ENCODE results near the gene TSPAN18. TPM values are rescaled to one million over a fixed set of nuclear protein-coding genes. Genes with fewer than 3 reads are reported as not detected.

Gene TSPAN18
- polyA plus RNA-seq, 1 of the 3 experiments (the other 2 are of a cell fraction): 0.72 TPM

GRCh38 chr11:44817207-44817949 lies 90.6 kb downstream of the TSPAN18 start:
- H3F3A ChIP-seq (replicated peaks; ENCODE audit: insufficient read depth): no peaks in the 10 kb centered on the region
- ChIA-PET POLR2A (no interaction called here), CTCF (interaction anchor here (1.3 to 2.0 kb wide), 2 partner anchors 11 to 195 kb away, joined by 5 to 6 read pairs; no protein-coding TSS in a partner anchor)
- H3K9me3 ChIP-seq: no peaks in the 10 kb centered on the region
- H3K9ac ChIP-seq: no peak overlapping the region
- TF ChIP-seq EZH2phosphoT487 (IDR thresholded peaks at IDR 0.05; ENCODE audit: borderline replicate concordance, low read depth) (no peak), MXI1 (IDR thresholded peaks at IDR 0.05; ENCODE audit: low read depth, low read length) (no peak), SIN3A (IDR thresholded peaks at IDR 0.05; ENCODE audit: borderline replicate concordance, low read depth, low read length) (no peak), POLR2AphosphoS5 (IDR thresholded peaks at IDR 0.05; ENCODE audit: low read depth, low read length) (no peak), USF2 (IDR thresholded peaks at IDR 0.05; ENCODE audit: borderline replicate concordance, low read depth, low read length) (no peak), SMC3 (IDR thresholded peaks at IDR 0.05; ENCODE audit: low read depth, low read length) (no peak), RAD21 (IDR thresholded peaks at IDR 0.05; ENCODE audit: low read length) (no peak), PBX3 (IDR thresholded peaks at IDR 0.05) (no peak), NFIC (IDR thresholded peaks at IDR 0.05; ENCODE audit: borderline replicate concordance) (no peak), FOXM1 (IDR thresholded peaks at IDR 0.05; ENCODE audit: low read depth) (no peak), TAF1 (IDR thresholded peaks at IDR 0.05; ENCODE audit: borderline replicate concordance, low read depth, low read length) (no peak)
- TF ChIP-seq, protein P1, sequence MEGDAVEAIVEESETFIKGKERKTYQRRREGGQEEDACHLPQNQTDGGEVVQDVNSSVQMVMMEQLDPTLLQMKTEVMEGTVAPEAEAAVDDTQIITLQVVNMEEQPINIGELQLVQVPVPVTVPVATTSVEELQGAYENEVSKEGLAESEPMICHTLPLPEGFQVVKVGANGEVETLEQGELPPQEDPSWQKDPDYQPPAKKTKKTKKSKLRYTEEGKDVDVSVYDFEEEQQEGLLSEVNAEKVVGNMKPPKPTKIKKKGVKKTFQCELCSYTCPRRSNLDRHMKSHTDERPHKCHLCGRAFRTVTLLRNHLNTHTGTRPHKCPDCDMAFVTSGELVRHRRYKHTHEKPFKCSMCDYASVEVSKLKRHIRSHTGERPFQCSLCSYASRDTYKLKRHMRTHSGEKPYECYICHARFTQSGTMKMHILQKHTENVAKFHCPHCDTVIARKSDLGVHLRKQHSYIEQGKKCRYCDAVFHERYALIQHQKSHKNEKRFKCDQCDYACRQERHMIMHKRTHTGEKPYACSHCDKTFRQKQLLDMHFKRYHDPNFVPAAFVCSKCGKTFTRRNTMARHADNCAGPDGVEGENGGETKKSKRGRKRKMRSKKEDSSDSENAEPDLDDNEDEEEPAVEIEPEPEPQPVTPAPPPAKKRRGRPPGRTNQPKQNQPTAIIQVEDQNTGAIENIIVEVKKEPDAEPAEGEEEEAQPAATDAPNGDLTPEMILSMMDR (IDR thresholded peaks at IDR 0.05): no peak
- TF ChIP-seq, protein P2, sequence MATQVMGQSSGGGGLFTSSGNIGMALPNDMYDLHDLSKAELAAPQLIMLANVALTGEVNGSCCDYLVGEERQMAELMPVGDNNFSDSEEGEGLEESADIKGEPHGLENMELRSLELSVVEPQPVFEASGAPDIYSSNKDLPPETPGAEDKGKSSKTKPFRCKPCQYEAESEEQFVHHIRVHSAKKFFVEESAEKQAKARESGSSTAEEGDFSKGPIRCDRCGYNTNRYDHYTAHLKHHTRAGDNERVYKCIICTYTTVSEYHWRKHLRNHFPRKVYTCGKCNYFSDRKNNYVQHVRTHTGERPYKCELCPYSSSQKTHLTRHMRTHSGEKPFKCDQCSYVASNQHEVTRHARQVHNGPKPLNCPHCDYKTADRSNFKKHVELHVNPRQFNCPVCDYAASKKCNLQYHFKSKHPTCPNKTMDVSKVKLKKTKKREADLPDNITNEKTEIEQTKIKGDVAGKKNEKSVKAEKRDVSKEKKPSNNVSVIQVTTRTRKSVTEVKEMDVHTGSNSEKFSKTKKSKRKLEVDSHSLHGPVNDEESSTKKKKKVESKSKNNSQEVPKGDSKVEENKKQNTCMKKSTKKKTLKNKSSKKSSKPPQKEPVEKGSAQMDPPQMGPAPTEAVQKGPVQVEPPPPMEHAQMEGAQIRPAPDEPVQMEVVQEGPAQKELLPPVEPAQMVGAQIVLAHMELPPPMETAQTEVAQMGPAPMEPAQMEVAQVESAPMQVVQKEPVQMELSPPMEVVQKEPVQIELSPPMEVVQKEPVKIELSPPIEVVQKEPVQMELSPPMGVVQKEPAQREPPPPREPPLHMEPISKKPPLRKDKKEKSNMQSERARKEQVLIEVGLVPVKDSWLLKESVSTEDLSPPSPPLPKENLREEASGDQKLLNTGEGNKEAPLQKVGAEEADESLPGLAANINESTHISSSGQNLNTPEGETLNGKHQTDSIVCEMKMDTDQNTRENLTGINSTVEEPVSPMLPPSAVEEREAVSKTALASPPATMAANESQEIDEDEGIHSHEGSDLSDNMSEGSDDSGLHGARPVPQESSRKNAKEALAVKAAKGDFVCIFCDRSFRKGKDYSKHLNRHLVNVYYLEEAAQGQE (IDR thresholded peaks at IDR 0.05; ENCODE audit: low read depth, low read length): no peak
- H3K79me2 ChIP-seq (ENCODE audit: insufficient read depth): no peaks in the 10 kb centered on the region
- H4K20me1 ChIP-seq (ENCODE audit: insufficient read depth): no peaks in the 10 kb centered on the region
- WGBS (ENCODE audit: low lambda C conversion rate): 43% methylated on average over 1 of the region's 4 CpGs
- H3K4me2 ChIP-seq: no peak overlapping the region
- H3K36me3 ChIP-seq (replicated peaks in 1 of 2; ENCODE audit: control insufficient read depth in 1 of 2, insufficient read depth in 2 of 2, low read length in 1 of 2): no peaks in the 10 kb centered on the region
- H3K27me3 ChIP-seq (ENCODE audit: insufficient read depth): no peaks in the 10 kb centered on the region
- no peak for DNase-seq
- H2AFZ ChIP-seq (ENCODE audit: low read depth): no peak overlapping the region
- no peaks in the 10 kb centered on the region for H3K9me2 ChIP-seq
- no peak overlapping the region for H3K4me3 ChIP-seq (ENCODE audit: low read depth in 2 of 2, low read length in 1 of 2)
- peaks cover 0 to 43% of the 10 kb centered on the region in 2 experiments; a peak in 1 of 4 replicates for H3K4me1 ChIP-seq (ENCODE audit: control insufficient read depth in 1 of 2, insufficient read depth in 2 of 2, low read depth in 1 of 2, low read length in 1 of 2)
- H3K27ac ChIP-seq (ENCODE audit: low read depth in 2 of 2, low read length in 1 of 2): no peak overlapping the region; a peak in 1 of 4 replicates
